WERI-Rb-1 (cell line): ENCODE data around the gene DCAF11.

Experiments
- DNase-seq: peaks from one replicate; pipeline ENCODE4 v3.0.0-alpha.2; 2020
- H3K27ac ChIP-seq: fragments of 250-450 bp; sonication (Bioruptor Pico); 2 replicates; pipeline ENCODE4 v1.5.1; 2020; ENCODE audit warnings: mild to moderate bottlenecking, moderate library complexity
- H3K27me3 ChIP-seq: fragments of 250-450 bp; sonication (Bioruptor Pico); 2 replicates; pipeline ENCODE4 v1.5.1; 2021; ENCODE audit warnings: mild to moderate bottlenecking, low read depth, moderate library complexity; ENCODE audit not compliant: insufficient read depth, severe bottlenecking
- H3K36me3 ChIP-seq: fragments of 250-450 bp; sonication (Bioruptor Pico); 2 replicates; pipeline ENCODE4 v1.5.1; 2020; ENCODE audit warnings: mild to moderate bottlenecking, moderate library complexity
- H3K4me3 ChIP-seq: 2 replicates; pipeline ENCODE4 v1.5.1; 2011; ENCODE audit warnings: low read depth, mild to moderate bottlenecking, control low read depth, low read length
- H3K9me3 ChIP-seq: fragments of 250-450 bp; sonication (Bioruptor Pico); 2 replicates; pipeline ENCODE4 v1.5.1; 2021; ENCODE audit warnings: mild to moderate bottlenecking, moderate library complexity; ENCODE audit not compliant: severe bottlenecking
- TF ChIP-seq, protein P1 (sequence below): IDR thresholded peaks from 2 replicates; pipeline ENCODE4 v1.5.1; 2011; ENCODE audit warnings: low read depth, mild to moderate bottlenecking, control low read depth, inconsistent platforms, low read length

DCAF11 gene

GRCh38 chr14:24157331-24157730, 42.8 kb downstream of the DCAF11 start:
- H3K27me3 ChIP-seq = no peaks in the 10 kb centered on the region
- TF ChIP-seq, protein P1, sequence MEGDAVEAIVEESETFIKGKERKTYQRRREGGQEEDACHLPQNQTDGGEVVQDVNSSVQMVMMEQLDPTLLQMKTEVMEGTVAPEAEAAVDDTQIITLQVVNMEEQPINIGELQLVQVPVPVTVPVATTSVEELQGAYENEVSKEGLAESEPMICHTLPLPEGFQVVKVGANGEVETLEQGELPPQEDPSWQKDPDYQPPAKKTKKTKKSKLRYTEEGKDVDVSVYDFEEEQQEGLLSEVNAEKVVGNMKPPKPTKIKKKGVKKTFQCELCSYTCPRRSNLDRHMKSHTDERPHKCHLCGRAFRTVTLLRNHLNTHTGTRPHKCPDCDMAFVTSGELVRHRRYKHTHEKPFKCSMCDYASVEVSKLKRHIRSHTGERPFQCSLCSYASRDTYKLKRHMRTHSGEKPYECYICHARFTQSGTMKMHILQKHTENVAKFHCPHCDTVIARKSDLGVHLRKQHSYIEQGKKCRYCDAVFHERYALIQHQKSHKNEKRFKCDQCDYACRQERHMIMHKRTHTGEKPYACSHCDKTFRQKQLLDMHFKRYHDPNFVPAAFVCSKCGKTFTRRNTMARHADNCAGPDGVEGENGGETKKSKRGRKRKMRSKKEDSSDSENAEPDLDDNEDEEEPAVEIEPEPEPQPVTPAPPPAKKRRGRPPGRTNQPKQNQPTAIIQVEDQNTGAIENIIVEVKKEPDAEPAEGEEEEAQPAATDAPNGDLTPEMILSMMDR = no peak
- DNase-seq = no peak
- no peak overlapping the region for H3K27ac ChIP-seq
- no peak overlapping the region for H3K4me3 ChIP-seq
- H3K36me3 ChIP-seq = peaks cover 71% of the 10 kb centered on the region
- H3K9me3 ChIP-seq = no peaks in the 10 kb centered on the region

GRCh38 chr14:24159777-24160498, 45.4 kb downstream of the DCAF11 start:
- H3K9me3 ChIP-seq = no peaks in the 10 kb centered on the region
- H3K4me3 ChIP-seq = no peak overlapping the region
- DNase-seq = no peak
- H3K36me3 ChIP-seq = peaks cover 68% of the 10 kb centered on the region
- TF ChIP-seq, protein P1 = no peak
- H3K27ac ChIP-seq = no peak overlapping the region; the same call in 1 of the 2 replicates
- H3K27me3 ChIP-seq = no peaks in the 10 kb centered on the region

DNA sequence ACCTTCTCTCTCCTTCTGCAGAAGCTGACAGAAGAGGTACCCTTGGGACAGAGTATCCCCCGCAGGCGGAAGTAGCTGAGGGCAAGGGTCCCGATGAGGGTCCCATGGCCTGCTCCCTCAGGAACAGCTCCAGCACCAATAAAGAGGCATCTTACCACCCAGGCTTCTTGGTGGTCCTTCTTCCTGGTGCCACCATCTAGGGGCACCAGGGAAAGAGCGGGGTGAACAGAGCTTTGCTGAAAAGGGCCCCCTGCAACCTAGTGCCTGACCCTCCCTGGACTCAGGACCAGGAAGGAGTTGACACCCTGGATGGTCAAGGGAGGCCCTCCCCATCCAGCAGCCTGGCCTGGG, 45.9 kb downstream of the DCAF11 start:
- TF ChIP-seq, protein P1 = no peak
- H3K4me3 ChIP-seq = no peak overlapping the region
- H3K27ac ChIP-seq = peak overlapping the region; percentile 20; the same call in 1 of the 2 replicates
- peaks cover 68% of the 10 kb centered on the region for H3K36me3 ChIP-seq
- H3K27me3 ChIP-seq = no peaks in the 10 kb centered on the region
- no peak for DNase-seq
- no peaks in the 10 kb centered on the region for H3K9me3 ChIP-seq

- Histone ChIP-seq H3K27ac (peak within 1 kb of the TSS; percentile 44), H3K36me3 (peaks cover 66% of the 10 kb centered on the region), H3K4me3 (peak within 1 kb of the TSS; percentile 3; the same call in 1 of the 2 replicates), H3K9me3 (no peaks in the 10 kb centered on the region), H3K27me3 (no peaks in the 10 kb centered on the region)
- TF ChIP-seq, protein P1 = peak; percentile 91
- peak; percentile 97 for DNase-seq
Observed at GRCh38 chr14:24160850-24161804, 46.5 kb downstream of the DCAF11 start, which contains the start of gene IRF9. Gene IRF9 (plus strand): TSS chr14:24161265. CDS start chr14:24162145, 880 bp downstream.

- no peak overlapping the region for H3K27ac ChIP-seq
- H3K27me3 ChIP-seq = no peaks in the 10 kb centered on the region
- H3K9me3 ChIP-seq = no peaks in the 10 kb centered on the region
- TF ChIP-seq, protein P1 = no peak
- no peak overlapping the region for H3K4me3 ChIP-seq
- H3K36me3 ChIP-seq = peaks cover 58% of the 10 kb centered on the region
- no peak for DNase-seq
Observed at GRCh38 chr14:24162093-24162492, 47.5 kb downstream of the DCAF11 start.
